ENCODE data around the gene LRMDA. TPM values are rescaled to one million over a fixed set of nuclear protein-coding genes. Genes with fewer than 3 reads are reported as not detected.

The LRMDA gene
- total and polyA plus RNA-seq, 4 donors, result 12.1 to 40.8 (median 21.6) TPM

DNA sequence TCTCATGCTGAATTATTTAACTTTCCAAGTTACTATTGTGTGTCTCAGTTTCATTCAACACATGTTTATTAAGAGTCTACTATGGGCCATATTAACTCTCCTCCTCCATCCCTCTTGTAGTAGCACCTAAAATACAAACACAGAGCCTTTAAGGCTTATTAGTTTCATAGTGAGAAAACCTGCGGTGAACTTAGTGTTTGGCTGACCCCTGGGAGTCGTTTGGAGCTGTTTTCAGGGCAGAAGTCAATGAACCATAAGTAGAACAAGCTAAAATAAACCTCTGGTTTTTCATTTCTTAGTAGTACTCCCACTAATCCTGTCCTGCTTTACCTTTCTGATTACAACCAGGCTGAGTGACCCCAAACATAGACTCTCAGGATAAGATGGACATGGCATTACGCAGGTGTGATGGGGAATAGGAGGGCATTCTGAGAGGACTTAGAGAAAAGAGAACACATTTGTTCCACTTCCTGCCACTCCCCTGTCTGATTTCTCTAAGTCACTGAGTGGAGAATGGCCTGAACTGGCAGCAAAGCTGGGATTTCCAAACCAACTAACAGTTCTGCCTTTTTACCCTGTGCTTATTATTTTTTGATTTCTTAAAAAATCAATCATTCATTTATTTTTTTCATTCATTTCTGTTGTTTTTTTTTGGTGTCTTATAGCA is 74.5 kb downstream of the LRMDA start:
- Histone ChIP-seq H3K9ac (ENCODE audit: insufficient read depth in 1 of 2, low read length in 2 of 2) (no peak overlapping the region), H3K27ac (ENCODE audit: low read depth in 1 of 2, low read length in 1 of 2) (no peak overlapping the region), H3K4me1 (ENCODE audit: control insufficient read depth in 5 of 5, insufficient read depth in 5 of 5, low read length in 5 of 5) (peaks cover 0 to 30% (median 17%) of the 10 kb centered on the region in 5 donors), H3K9me3 (ENCODE audit: control insufficient read depth in 4 of 4, insufficient read depth in 3 of 4, low read length in 3 of 4) (peaks cover 0 to 1% (median 0%) of the 10 kb centered on the region in 4 donors), H3K4me3 (no peak overlapping the region), H3K27me3 (ENCODE audit: control insufficient read depth in 3 of 3, insufficient read depth in 3 of 3, low read length in 2 of 3) (no peaks in the 10 kb centered on the region), H3K36me3 (ENCODE audit: control insufficient read depth in 4 of 4, insufficient read depth in 4 of 4, low read length in 4 of 4) (no peaks in the 10 kb centered on the region)
- TF ChIP-seq, protein P1, sequence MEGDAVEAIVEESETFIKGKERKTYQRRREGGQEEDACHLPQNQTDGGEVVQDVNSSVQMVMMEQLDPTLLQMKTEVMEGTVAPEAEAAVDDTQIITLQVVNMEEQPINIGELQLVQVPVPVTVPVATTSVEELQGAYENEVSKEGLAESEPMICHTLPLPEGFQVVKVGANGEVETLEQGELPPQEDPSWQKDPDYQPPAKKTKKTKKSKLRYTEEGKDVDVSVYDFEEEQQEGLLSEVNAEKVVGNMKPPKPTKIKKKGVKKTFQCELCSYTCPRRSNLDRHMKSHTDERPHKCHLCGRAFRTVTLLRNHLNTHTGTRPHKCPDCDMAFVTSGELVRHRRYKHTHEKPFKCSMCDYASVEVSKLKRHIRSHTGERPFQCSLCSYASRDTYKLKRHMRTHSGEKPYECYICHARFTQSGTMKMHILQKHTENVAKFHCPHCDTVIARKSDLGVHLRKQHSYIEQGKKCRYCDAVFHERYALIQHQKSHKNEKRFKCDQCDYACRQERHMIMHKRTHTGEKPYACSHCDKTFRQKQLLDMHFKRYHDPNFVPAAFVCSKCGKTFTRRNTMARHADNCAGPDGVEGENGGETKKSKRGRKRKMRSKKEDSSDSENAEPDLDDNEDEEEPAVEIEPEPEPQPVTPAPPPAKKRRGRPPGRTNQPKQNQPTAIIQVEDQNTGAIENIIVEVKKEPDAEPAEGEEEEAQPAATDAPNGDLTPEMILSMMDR (IDR thresholded peaks at IDR 0.05; ENCODE audit: control extremely low read depth, extremely low read depth), result no peak
- DNase-seq (no peak), ATAC-seq (ENCODE audit: insufficient read depth, low FRiP score) (no peak)
- WGBS, 2 donors, result 77 to 78% methylated on average over 3 of the region's 3 CpGs

GRCh38 chr10:75506930-75507329 is 75.5 kb downstream of the LRMDA start:
- Histone ChIP-seq H3K27me3 (ENCODE audit: control insufficient read depth in 3 of 3, insufficient read depth in 3 of 3, low read length in 2 of 3) (no peaks in the 10 kb centered on the region), H3K9ac (ENCODE audit: insufficient read depth in 1 of 2, low read length in 2 of 2) (no peak overlapping the region), H3K9me3 (ENCODE audit: control insufficient read depth in 4 of 4, insufficient read depth in 3 of 4, low read length in 3 of 4) (peaks cover 0 to 1% (median 0%) of the 10 kb centered on the region in 4 donors), H3K4me1 (ENCODE audit: control insufficient read depth in 5 of 5, insufficient read depth in 5 of 5, low read length in 5 of 5) (peaks cover 0 to 32% (median 17%) of the 10 kb centered on the region in 5 donors), H3K4me3 (no peak overlapping the region), H3K36me3 (ENCODE audit: control insufficient read depth in 4 of 4, insufficient read depth in 4 of 4, low read length in 4 of 4) (no peaks in the 10 kb centered on the region), H3K27ac (ENCODE audit: low read depth in 1 of 2, low read length in 1 of 2) (no peak overlapping the region)
- no peak for ATAC-seq (ENCODE audit: insufficient read depth, low FRiP score)
- WGBS, 2 donors, result 91% methylated on average over 4 of the region's 4 CpGs
- TF ChIP-seq, protein P1 (IDR thresholded peaks at IDR 0.05; ENCODE audit: control extremely low read depth, extremely low read depth), result no peak
- no peak for DNase-seq

- no peak overlapping the region for H3K27ac ChIP-seq (ENCODE audit: low read depth in 1 of 2, low read length in 1 of 2)
- H3K9me3 ChIP-seq (ENCODE audit: control insufficient read depth in 4 of 4, insufficient read depth in 3 of 4, low read length in 3 of 4), result peaks cover 0 to 1% (median 0%) of the 10 kb centered on the region in 4 donors
- TF ChIP-seq, protein P1 (IDR thresholded peaks at IDR 0.05; ENCODE audit: control extremely low read depth, extremely low read depth), result no peak
- no peaks in the 10 kb centered on the region for H3K36me3 ChIP-seq (ENCODE audit: control insufficient read depth in 4 of 4, insufficient read depth in 4 of 4, low read length in 4 of 4)
- H3K4me1 ChIP-seq (ENCODE audit: control insufficient read depth in 5 of 5, insufficient read depth in 5 of 5, low read length in 5 of 5), result peaks cover 0 to 37% (median 17%) of the 10 kb centered on the region in 5 donors
- no peaks in the 10 kb centered on the region for H3K27me3 ChIP-seq (ENCODE audit: control insufficient read depth in 3 of 3, insufficient read depth in 3 of 3, low read length in 2 of 3)
- WGBS, 2 donors, result 61 to 71% methylated on average over 3 of the region's 3 CpGs
- H3K9ac ChIP-seq (ENCODE audit: insufficient read depth in 1 of 2, low read length in 2 of 2), result no peak overlapping the region
- ATAC-seq (ENCODE audit: insufficient read depth, low FRiP score) (no peak), DNase-seq (no peak)
- no peak overlapping the region for H3K4me3 ChIP-seq
Measured at GRCh38 chr10:75507469-75507868, 76.0 kb downstream of the LRMDA start.

All from lung (tissue), 12 donors.